NB4 (cell line): Measurements from ENCODE around the gene MPZL3.
A peak's percentile ranks its signal among the peaks of the same experiment; 100 is the strongest.
"Not testable (repeated sequence)": the region's sequence is repeated elsewhere in the genome, so short reads cannot be mapped to it uniquely, and the experiment has no call there.

Experiments
- DNase-seq: peaks from one replicate; pipeline ENCODE4 v3.0.0; 2010; ENCODE audit warnings: low read depth
- H3K4me3 ChIP-seq: one replicate; pipeline ENCODE4 v1.5.1; 2011; ENCODE audit warnings: mild to moderate bottlenecking, low read depth, low read length, moderate library complexity
- MYC ChIP-seq: IDR thresholded peaks from 2 replicates; pipeline ENCODE4 v1.6.1; 2011; ENCODE audit warnings: low read depth, low read length
- POLR2A ChIP-seq: IDR thresholded peaks from 2 replicates; pipeline ENCODE4 v1.6.1; 2011; ENCODE audit warnings: mild to moderate bottlenecking; ENCODE audit not compliant: insufficient read length; ENCODE audit errors: extremely low read depth
- TF ChIP-seq, protein P1 (sequence below): IDR thresholded peaks from one replicate; pipeline ENCODE4 v1.5.1; 2012; ENCODE audit warnings: low read depth, low read length
- TF ChIP-seq, protein P2 (sequence below): IDR thresholded peaks from 2 replicates; pipeline ENCODE4 v1.6.1; 2011; ENCODE audit warnings: low read depth, low read length

MPZL3 gene

DNA sequence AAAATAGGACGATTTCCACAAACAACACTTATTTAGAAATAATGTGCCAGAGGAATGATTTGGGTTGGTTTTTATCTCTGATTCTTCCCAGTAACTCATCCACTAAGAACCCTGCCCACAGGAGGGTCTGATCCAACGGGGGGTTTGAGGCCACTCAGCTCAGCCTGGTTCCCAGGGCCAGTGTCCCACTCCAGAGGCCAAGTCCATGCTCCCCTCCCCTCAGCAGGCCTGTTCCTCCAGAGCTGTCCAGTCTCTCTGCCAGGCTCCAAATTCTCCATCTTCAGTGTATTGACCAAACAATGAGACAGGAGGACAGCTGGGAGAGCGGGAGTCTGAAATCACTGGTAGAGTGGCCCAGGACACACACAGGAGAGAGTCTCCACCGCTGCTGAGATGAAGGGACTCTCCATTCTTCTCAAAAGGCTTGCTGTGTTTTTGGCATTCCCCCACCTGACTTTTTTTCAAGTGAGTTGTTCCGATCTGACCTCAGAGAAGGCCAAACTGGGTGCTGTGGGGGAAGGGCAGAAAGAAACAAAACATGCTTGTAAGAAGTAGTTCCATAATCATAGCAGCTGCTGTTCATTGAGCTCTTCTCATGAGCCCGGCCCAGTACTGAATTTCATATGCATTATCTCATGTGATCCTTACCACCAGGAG is 58.1 kb downstream of the MPZL3 start:
- TF ChIP-seq, protein P1, sequence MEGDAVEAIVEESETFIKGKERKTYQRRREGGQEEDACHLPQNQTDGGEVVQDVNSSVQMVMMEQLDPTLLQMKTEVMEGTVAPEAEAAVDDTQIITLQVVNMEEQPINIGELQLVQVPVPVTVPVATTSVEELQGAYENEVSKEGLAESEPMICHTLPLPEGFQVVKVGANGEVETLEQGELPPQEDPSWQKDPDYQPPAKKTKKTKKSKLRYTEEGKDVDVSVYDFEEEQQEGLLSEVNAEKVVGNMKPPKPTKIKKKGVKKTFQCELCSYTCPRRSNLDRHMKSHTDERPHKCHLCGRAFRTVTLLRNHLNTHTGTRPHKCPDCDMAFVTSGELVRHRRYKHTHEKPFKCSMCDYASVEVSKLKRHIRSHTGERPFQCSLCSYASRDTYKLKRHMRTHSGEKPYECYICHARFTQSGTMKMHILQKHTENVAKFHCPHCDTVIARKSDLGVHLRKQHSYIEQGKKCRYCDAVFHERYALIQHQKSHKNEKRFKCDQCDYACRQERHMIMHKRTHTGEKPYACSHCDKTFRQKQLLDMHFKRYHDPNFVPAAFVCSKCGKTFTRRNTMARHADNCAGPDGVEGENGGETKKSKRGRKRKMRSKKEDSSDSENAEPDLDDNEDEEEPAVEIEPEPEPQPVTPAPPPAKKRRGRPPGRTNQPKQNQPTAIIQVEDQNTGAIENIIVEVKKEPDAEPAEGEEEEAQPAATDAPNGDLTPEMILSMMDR, result no peak
- TF ChIP-seq POLR2A (no peak), MYC (no peak)
- TF ChIP-seq, protein P2, sequence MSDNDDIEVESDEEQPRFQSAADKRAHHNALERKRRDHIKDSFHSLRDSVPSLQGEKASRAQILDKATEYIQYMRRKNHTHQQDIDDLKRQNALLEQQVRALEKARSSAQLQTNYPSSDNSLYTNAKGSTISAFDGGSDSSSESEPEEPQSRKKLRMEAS, result no peak
- DNase-seq, result no peak
- no peak overlapping the region for H3K4me3 ChIP-seq

DNA sequence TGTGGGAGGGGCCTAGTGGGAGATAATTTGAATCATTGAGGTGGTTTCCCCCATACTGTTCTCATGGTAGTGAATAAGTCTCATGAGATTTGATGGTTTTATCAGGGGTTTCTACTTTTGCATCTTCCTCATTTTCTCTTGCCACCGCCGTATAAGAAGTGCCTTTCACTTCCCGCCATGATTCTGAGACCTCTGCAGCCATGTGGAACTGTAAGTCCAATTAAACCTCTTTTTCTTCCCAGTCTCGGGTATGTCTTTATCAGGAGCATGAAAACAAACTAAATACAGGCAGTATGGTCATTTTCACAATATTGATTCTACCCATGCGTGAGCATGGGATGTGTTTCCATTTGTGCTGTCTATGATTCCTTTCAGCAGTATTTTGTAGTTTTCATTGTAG is 59.3 kb downstream of the MPZL3 start:
- DNase-seq, H3K4me3 ChIP-seq: not testable (repeated sequence)

DNA sequence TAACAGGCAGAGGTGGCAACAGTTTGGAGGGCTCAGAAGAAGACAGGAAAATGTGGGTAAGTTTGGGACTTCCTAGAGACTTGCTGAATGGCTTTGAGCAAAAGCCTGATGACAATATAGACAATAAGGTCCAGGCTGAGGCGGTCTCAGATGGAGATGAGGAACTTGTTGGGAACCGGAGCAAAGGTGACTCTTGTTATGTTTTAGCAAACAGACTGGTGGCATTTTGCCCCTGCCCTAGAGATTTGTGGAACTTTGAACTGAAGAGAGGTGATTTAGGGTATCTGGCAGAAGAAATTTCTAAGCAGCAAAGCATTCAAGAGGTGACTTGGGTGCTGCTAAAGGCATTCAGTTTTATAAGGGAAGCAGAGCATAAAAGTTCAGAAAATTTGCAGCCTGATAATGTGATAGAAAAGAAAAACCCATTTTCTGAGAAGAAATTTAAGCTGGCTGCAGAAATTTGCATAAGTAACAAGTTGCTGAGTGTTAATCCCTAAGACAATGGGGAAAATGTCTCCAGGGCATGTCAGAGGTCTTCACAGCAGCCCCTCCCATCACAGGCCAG is 61.1 kb downstream of the MPZL3 start:
- H3K4me3 ChIP-seq, DNase-seq: not testable (repeated sequence)

DNA sequence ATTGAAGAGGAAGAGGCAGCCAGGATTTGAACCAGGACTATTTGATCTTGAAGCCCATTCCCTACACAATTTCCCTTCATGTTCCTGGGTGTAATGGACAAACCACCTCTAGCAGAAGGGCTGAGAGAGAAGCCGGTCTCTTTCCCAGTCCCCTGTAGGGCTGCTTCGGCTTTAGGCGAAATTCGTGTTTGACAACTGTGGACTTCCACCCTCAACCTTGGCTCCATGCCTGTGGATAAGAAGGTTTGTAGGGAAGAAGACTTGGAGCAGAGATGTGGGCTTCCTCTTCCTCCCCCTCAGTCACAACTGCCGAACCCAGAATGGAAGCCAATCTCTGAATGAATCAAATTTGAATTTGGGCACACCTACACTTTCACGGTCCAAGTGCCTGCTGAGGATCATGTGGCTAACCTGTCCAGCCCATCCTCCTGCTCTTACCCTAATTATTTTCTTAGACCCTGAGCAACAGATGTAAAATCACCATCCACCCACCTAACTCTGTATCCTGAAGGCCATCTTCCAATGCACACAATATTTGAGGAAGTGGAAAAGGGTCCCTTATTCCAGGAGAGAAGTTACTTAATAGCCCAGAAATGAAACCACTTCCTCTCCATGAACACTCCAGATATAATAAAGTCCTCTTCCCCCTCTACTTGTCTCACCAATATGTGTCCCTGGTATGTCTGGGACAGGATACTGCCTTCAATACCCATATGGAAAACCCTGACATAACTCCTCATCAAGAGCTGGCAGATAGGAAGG is 65.6 kb downstream of the MPZL3 start:
- TF ChIP-seq, protein P2, result no peak
- TF ChIP-seq MYC, result no peak
- TF ChIP-seq, protein P1, result no peak
- no peak for TF ChIP-seq POLR2A
- no peak overlapping the region for H3K4me3 ChIP-seq
- peak; percentile 60 for DNase-seq

DNA sequence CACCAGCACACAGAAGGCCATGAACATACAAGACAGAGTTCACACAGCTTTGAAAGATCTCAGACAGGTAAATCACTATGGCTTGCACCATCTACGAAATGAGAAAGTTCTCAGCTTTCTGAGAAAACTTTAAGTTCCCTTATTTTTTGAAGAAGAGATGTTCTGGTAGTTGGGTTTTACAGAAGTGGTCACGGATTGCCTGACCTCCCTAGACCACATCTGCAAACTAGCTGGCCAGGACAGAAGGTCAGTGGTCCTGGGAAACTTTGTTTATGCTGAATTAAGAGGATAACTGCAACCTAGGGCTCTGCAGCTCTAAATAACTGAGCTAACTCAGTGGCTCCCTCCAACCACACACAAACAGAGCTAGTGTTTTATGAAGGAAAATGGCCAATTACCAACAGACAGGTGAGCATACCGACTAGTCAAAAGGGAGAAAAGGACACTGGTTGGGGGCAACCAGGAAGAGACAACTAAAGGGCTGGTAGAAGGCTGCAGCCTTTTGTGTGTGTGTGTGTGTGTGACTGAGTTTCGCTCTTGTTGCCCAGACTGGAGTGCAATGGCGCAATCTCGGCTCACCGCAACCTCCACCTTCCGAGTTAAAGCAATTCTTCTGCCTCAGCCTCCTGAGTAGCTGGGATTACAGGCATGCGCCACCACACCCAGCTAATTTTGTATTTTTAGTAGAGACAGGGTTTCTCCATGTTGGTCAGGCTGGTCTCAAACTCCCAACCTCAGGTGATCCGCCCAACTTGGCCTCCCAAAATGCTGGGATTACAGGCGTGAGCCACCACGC is 67.2 kb downstream of the MPZL3 start:
- H3K4me3 ChIP-seq, result no peak overlapping the region
- TF ChIP-seq POLR2A, result no peak
- TF ChIP-seq, protein P1, result no peak
- TF ChIP-seq, protein P2, result no peak
- no peak for TF ChIP-seq MYC
- DNase-seq, result peak; percentile 53

DNA sequence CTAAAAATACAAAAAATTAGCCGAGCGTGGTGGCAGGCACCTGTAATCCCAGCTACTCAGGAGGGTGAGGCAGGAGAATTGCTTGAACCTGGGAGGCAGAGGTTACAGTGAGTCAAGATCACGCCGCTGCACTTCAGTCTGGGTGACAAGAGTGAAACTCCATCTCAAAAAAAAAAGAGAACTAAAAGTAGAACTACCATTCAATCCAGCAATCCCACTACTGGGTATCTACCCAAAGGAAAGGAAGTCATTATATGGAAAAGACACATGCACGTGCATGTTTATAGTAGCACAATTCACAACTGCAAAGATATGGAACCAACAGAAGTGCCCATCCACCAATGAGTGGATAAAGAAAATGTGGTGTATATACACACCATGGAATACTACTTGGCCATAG is 68.5 kb downstream of the MPZL3 start:
- H3K4me3 ChIP-seq, DNase-seq: not testable (repeated sequence)

DNA sequence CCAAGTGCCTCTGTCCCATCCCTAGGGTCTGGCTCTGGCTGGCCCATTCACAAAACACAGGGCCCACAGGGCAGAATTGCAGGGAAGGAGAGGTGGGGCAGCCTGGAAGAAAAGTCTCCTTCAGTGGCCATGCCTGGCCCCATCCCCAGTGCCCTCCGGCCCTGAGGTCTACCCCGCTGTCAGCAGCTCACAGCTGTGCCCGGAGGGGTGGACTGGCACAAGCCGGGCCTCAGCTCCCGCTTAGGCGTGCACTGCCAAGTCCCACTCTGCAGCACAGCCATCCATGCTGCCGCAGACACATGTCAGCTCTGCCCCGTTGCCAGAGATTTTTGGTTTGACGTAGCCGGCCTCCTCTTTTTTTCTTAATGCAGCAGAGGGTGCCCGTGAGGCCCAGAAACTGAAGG is 71.9 kb downstream of the MPZL3 start:
- TF ChIP-seq, protein P2, result no peak
- no peak for DNase-seq
- no peak overlapping the region for H3K4me3 ChIP-seq

DNA sequence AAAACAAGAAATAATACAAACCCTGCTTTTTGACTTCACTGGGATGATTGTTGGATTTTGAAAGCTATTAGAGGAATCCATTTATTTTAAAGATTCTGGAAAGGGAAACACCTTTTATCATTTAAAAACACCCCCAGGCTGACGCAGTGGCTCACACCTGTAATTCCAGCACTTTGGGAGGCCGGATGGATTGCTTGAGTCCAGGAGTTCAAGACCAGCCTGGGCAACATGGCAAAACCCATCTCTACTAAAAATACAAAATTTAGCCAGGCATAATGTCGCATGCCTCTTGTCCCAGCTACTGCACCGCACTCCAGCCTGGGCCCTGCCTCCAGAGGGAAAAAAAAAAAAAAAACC is 75.4 kb downstream of the MPZL3 start:
- H3K4me3 ChIP-seq, result no peak overlapping the region
- TF ChIP-seq, protein P2, result no peak
- TF ChIP-seq MYC (no peak), POLR2A (no peak)
- TF ChIP-seq, protein P1, result no peak
- DNase-seq, result no peak
